ENCODE results near the gene BBS1. TPM values are rescaled to one million over a fixed set of nuclear protein-coding genes. Genes with fewer than 3 reads are reported as not detected.

BBS1 gene
- polyA plus RNA-seq, 1 of the 3 experiments (the other 2 are of a cell fraction) = 24.8 TPM

- 85% methylated on average over 6 of the region's 10 CpGs for WGBS (ENCODE audit: low lambda C conversion rate)
- H3K79me2 ChIP-seq (ENCODE audit: insufficient read depth) = no peaks in the 10 kb centered on the region
- no peak overlapping the region for H3K9ac ChIP-seq
- H3K4me1 ChIP-seq (ENCODE audit: control insufficient read depth in 1 of 2, insufficient read depth in 2 of 2, low read depth in 1 of 2, low read length in 1 of 2) = no peaks in the 10 kb centered on the region
- ChIA-PET POLR2A (no interaction called here), CTCF (no interaction called here)
- TF ChIP-seq ELF1 (IDR thresholded peaks at IDR 0.05) = no peak
- no peak for TF ChIP-seq FOXM1 (IDR thresholded peaks at IDR 0.05; ENCODE audit: low read depth)
- TF ChIP-seq SMC3 (IDR thresholded peaks at IDR 0.05; ENCODE audit: low read depth, low read length) = no peak
- TF ChIP-seq TEAD4 (IDR thresholded peaks at IDR 0.05; ENCODE audit: borderline replicate concordance, insufficient read depth) = no peak
- no peak for TF ChIP-seq GATA2 (CRISPR knock-in tag; IDR thresholded peaks at IDR 0.05)
- no peak overlapping the region for H3K27ac ChIP-seq (ENCODE audit: low read depth in 2 of 2, low read length in 1 of 2)
- H2AFZ ChIP-seq (ENCODE audit: low read depth) = no peak overlapping the region
- no peaks in the 10 kb centered on the region for H3F3A ChIP-seq (replicated peaks; ENCODE audit: insufficient read depth)
- no peaks in the 10 kb centered on the region for H4K20me1 ChIP-seq (ENCODE audit: insufficient read depth)
- no peaks in the 10 kb centered on the region for H3K9me3 ChIP-seq
- no peak overlapping the region for H3K4me3 ChIP-seq (ENCODE audit: low read depth in 2 of 2, low read length in 1 of 2)
- no peaks in the 10 kb centered on the region for H3K9me2 ChIP-seq
- H3K27me3 ChIP-seq (ENCODE audit: insufficient read depth) = no peaks in the 10 kb centered on the region
- H3K4me2 ChIP-seq = no peak overlapping the region
- no peaks in the 10 kb centered on the region for H3K36me3 ChIP-seq (replicated peaks in 1 of 2; ENCODE audit: control insufficient read depth in 1 of 2, insufficient read depth in 2 of 2, low read length in 1 of 2)
- DNase-seq = no peak
These were observed 20.7 kb downstream of the BBS1 start for GRCh38 chr11:66530927-66531709.

GRCh38 chr11:66531841-66532240, 21.4 kb downstream of the BBS1 start:
- WGBS (ENCODE audit: low lambda C conversion rate) = 90% methylated on average over 10 of the region's 11 CpGs
- Histone ChIP-seq H3K27me3 (ENCODE audit: insufficient read depth) (no peaks in the 10 kb centered on the region), H3K79me2 (ENCODE audit: insufficient read depth) (no peaks in the 10 kb centered on the region), H3K9me3 (no peaks in the 10 kb centered on the region), H3K4me2 (no peak overlapping the region), H3K9me2 (no peaks in the 10 kb centered on the region), H3K4me3 (ENCODE audit: low read depth in 2 of 2, low read length in 1 of 2) (no peak overlapping the region), H2AFZ (ENCODE audit: low read depth) (no peak overlapping the region), H3K9ac (no peak overlapping the region), H4K20me1 (ENCODE audit: insufficient read depth) (no peaks in the 10 kb centered on the region), H3F3A (replicated peaks; ENCODE audit: insufficient read depth) (no peaks in the 10 kb centered on the region), H3K27ac (ENCODE audit: low read depth in 2 of 2, low read length in 1 of 2) (no peak overlapping the region), H3K4me1 (ENCODE audit: control insufficient read depth in 1 of 2, insufficient read depth in 2 of 2, low read depth in 1 of 2, low read length in 1 of 2) (no peaks in the 10 kb centered on the region), H3K36me3 (replicated peaks in 1 of 2; ENCODE audit: control insufficient read depth in 1 of 2, insufficient read depth in 2 of 2, low read length in 1 of 2) (no peaks in the 10 kb centered on the region)
- TF ChIP-seq TEAD4 (IDR thresholded peaks at IDR 0.05; ENCODE audit: borderline replicate concordance, insufficient read depth) (no peak), TCF12 (IDR thresholded peaks at IDR 0.05) (no peak), RCOR1 (IDR thresholded peaks at IDR 0.05; ENCODE audit: low read length) (no peak), TAF1 (IDR thresholded peaks at IDR 0.05; ENCODE audit: borderline replicate concordance, low read depth, low read length) (no peak), SMC3 (IDR thresholded peaks at IDR 0.05; ENCODE audit: low read depth, low read length) (no peak), SIN3A (IDR thresholded peaks at IDR 0.05; ENCODE audit: borderline replicate concordance, low read depth, low read length) (no peak), YY1 (IDR thresholded peaks at IDR 0.05; ENCODE audit: low read depth) (no peak)
- TF ChIP-seq, protein P1, sequence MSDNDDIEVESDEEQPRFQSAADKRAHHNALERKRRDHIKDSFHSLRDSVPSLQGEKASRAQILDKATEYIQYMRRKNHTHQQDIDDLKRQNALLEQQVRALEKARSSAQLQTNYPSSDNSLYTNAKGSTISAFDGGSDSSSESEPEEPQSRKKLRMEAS (IDR thresholded peaks at IDR 0.05; ENCODE audit: low read depth) = no peak
- TF ChIP-seq, protein P2, sequence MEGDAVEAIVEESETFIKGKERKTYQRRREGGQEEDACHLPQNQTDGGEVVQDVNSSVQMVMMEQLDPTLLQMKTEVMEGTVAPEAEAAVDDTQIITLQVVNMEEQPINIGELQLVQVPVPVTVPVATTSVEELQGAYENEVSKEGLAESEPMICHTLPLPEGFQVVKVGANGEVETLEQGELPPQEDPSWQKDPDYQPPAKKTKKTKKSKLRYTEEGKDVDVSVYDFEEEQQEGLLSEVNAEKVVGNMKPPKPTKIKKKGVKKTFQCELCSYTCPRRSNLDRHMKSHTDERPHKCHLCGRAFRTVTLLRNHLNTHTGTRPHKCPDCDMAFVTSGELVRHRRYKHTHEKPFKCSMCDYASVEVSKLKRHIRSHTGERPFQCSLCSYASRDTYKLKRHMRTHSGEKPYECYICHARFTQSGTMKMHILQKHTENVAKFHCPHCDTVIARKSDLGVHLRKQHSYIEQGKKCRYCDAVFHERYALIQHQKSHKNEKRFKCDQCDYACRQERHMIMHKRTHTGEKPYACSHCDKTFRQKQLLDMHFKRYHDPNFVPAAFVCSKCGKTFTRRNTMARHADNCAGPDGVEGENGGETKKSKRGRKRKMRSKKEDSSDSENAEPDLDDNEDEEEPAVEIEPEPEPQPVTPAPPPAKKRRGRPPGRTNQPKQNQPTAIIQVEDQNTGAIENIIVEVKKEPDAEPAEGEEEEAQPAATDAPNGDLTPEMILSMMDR (IDR thresholded peaks at IDR 0.05) = no peak
- no peak for DNase-seq
- ChIA-PET CTCF (interaction anchor here (1.1 kb wide), 1 partner anchor 146 kb away, joined by 3 read pairs; the partner anchor contains the start of gene RBM4B), POLR2A (no interaction called here)

Data from SK-N-SH (cell line).